Body of pancreas (tissue), 4 donors: ENCODE data around the gene AREL1. TPM values are rescaled to one million over a fixed set of nuclear protein-coding genes. Genes with fewer than 3 reads are reported as not detected.

Experiments used
- ATAC-seq: fragments of 150-250 bp; one replicate; pipeline ENCODE4 v1.9.1; 2016
- DNase-seq, 4 donors: peaks; one replicate each; pipeline ENCODE4 v3.0.0-alpha.2; 2019
- H3K27ac ChIP-seq, 4 donors: fragments of 200-600 bp; sonication (generic); 1 replicate in 3 of 4; 2 replicates in 1 of 4; pipeline versions ENCODE4 v1.5.1 to v1.6.1; 2016 to 2019; ENCODE audit warnings: mild to moderate bottlenecking in 1 of 4, mixed read lengths in 1 of 4, moderate library complexity in 1 of 4
- H3K27me3 ChIP-seq, 2 donors: fragments of 200-600 bp; sonication (generic); one replicate each; pipeline ENCODE4 v1.6.0; 2016; ENCODE audit warnings: mild to moderate bottlenecking in 1 of 2
- H3K36me3 ChIP-seq, 2 donors: fragments of 200-600 bp; sonication (generic); replicated peaks in 1 of 2; 2 replicates each; pipeline ENCODE4 v1.5.1; 2016; ENCODE audit warnings: low read depth in 2 of 2; ENCODE audit not compliant: insufficient read depth in 1 of 2
- H3K4me1 ChIP-seq: fragments of 200-600 bp; sonication (generic); one replicate; pipeline ENCODE4 v1.6.0; 2016
- H3K4me3 ChIP-seq, 2 donors: fragments of 200-600 bp; sonication (generic); 1 replicate in 1 of 2; 2 replicates in 1 of 2; pipeline ENCODE4 v1.5.1; 2016 to 2019
- H3K9me3 ChIP-seq, 3 donors: fragments of 200-600 bp; sonication (generic); 1 replicate in 2 of 3; 2 replicates in 1 of 3; pipeline ENCODE4 v1.5.1; 2016
- CTCF ChIP-seq, 7 experiments: fragments of 450-650 bp in 4 of 7; fragments of 200-600 bp in 3 of 7; sonication (generic) in 3 of 7; IDR thresholded peaks; one replicate each; pipeline ENCODE4 v1.5.1; 2016 to 2019; ENCODE audit warnings: antibody characterized with exemption in 7 of 7
- POLR2A ChIP-seq, 3 donors: fragments of 450-650 bp; IDR thresholded peaks; one replicate each; pipeline ENCODE4 v1.6.1; 2016; ENCODE audit warnings: antibody characterized with exemption in 3 of 3, mild to moderate bottlenecking in 2 of 3
- WGBS, 2 donors: methylation state at CpG; one replicate each; pipeline ENCODE4 v1.1.5; 2017; 5-methylcytosine and 5-hydroxymethylcytosine counted together
- intact Hi-C: fragments of 100-400 bp; cut with DNase I; formaldehyde crosslinking; loops from one replicate; pipeline ENCODE4 v1.15.1; 2023
- total RNA-seq, 2 donors: library from RNA; depleted of rRNA; stranded (reverse); fragments of >200 nt; gene quantifications; one replicate each; pipeline ENCODE4 v1.1.0, GENCODE V29; 2016

AREL1 gene
- total RNA-seq, 2 donors from 2014 or later: 10.6 to 21.1 TPM

DNA sequence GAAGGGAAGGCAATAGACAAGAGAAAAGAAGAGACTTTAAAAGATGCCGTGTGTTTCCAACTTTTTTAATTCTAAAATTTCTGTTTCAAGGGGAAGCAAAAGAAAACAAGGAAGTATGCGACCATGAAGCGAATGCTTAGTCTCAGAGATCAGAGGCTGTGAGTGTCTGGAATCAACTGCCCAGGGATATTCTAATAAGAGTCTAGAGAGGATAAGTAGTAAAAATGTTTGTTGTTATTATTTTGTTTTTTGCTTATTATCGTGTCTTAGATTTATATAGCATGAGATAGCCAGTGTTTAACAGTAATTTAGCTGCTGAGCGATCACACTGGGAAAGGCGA, 485 bp upstream of the AREL1 start:
- TF ChIP-seq POLR2A (IDR thresholded peaks at IDR 0.05) (no peak), CTCF (IDR thresholded peaks at IDR 0.05) (no peak)
- Histone ChIP-seq H3K9me3 (no peaks in the 10 kb centered on the region), H3K4me3 (peak overlapping the region; percentile 26 to 97), H3K36me3 (peaks cover 0 to 5% of the 10 kb centered on the region in 2 donors), H3K27ac (peak overlapping the region; percentile 69 to 77 (median 72)), H3K27me3 (no peaks in the 10 kb centered on the region), H3K4me1 (peaks cover 8% of the 10 kb centered on the region)
- intact Hi-C loops: no loop called here
- 13 to 14% methylated on average over 6 of the region's 6 CpGs for WGBS, 2 donors
- ATAC-seq (no peak), DNase-seq (no peak)

DNA sequence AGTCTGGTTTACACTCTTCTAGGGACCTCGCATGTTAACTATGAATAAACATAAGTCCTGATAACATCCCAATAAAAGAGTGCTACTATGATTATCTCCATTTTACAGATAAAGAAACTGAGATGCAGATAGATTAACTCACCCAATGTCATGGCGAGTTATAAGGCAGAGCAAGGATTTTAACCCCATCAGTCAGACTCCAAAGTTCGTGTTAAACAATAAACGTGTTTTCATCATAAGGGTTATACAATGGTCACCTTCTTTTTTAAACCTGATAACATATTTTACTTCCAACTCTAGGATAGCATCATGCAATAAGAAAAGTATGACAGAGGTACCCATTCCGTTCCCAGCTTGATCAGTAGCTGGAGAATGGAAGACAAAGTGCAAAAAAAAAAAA, 1.2 kb downstream of the AREL1 start:
- peaks cover 0 to 2% of the 10 kb centered on the region in 2 donors for H3K36me3 ChIP-seq
- DNase-seq (no peak), ATAC-seq (no peak)
- H3K4me3 ChIP-seq: no peak overlapping the region
- H3K27ac ChIP-seq: no peak overlapping the region
- peaks cover 8% of the 10 kb centered on the region for H3K4me1 ChIP-seq
- no peak for TF ChIP-seq CTCF (IDR thresholded peaks at IDR 0.05)
- no peak for TF ChIP-seq POLR2A (IDR thresholded peaks at IDR 0.05)
- 26 to 44% methylated on average over 5 of the region's 5 CpGs for WGBS, 2 donors
- H3K27me3 ChIP-seq: no peaks in the 10 kb centered on the region
- H3K9me3 ChIP-seq: no peaks in the 10 kb centered on the region
- intact Hi-C loops: no loop called here

- Histone ChIP-seq H3K9me3 (no peaks in the 10 kb centered on the region), H3K4me1 (peaks cover 8% of the 10 kb centered on the region), H3K27me3 (no peaks in the 10 kb centered on the region), H3K36me3 (peaks cover 0 to 2% of the 10 kb centered on the region in 2 donors), H3K4me3 (no peak overlapping the region), H3K27ac (no peak overlapping the region)
- WGBS, 2 donors: 100% methylated on average over 1 of the region's 1 CpG
- ATAC-seq: no peak
- intact Hi-C loops: no loop called here
- no peak for TF ChIP-seq CTCF (IDR thresholded peaks at IDR 0.05)
- TF ChIP-seq POLR2A (IDR thresholded peaks at IDR 0.05): no peak
- no peak for DNase-seq
Observed at GRCh38 chr14:74710480-74710879, 2.4 kb downstream of the AREL1 start.

DNA sequence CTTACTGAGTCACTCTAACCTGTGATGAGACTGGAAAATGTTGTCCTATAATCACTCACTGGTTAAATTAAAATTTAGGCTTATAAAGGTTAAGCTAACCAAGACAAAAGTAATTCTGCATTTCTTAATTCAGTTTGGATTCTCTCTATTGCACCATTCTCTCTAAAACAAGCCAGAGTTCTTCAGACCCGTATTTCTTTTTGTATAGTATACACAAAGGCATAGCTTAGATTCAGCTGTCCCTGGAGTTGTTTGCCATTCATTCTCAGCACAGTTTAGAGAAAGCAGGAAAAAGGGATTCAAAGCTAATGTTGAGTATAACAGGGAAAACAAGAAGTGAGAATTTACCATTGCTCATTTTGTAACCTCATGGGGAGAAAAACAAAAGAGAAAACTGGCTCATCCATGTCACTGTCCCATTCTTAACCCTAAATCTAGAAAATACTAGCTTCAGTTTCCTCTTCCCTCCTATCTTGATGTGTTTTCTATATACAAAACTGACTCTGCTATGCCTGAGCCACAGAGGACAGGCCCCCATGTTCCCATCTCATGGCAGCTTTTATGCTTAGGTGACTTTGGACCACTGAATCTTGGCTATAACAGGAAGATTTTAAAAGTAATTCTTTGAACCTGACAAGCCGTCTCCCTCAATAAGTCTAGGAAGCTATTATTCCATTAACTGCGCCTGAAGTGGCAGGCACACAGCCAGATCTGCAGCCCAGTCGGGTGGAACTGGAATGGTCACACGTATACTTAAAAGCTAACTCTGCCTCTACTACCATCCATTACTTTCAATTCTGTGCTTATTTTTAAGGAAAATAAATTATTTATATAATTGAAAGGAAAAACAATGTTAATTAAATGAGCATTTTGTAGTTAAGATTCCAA, 7.0 kb downstream of the AREL1 start:
- Histone ChIP-seq H3K9me3 (no peaks in the 10 kb centered on the region), H3K27ac (no peak overlapping the region), H3K4me1 (no peaks in the 10 kb centered on the region), H3K4me3 (no peak overlapping the region), H3K36me3 (no peaks in the 10 kb centered on the region), H3K27me3 (no peaks in the 10 kb centered on the region)
- intact Hi-C loops: no loop called here
- 78 to 86% methylated on average over 5 of the region's 5 CpGs for WGBS, 2 donors
- no peak for DNase-seq
- no peak for ATAC-seq
- TF ChIP-seq POLR2A (IDR thresholded peaks at IDR 0.05) (no peak), CTCF (IDR thresholded peaks at IDR 0.05) (no peak)

DNA sequence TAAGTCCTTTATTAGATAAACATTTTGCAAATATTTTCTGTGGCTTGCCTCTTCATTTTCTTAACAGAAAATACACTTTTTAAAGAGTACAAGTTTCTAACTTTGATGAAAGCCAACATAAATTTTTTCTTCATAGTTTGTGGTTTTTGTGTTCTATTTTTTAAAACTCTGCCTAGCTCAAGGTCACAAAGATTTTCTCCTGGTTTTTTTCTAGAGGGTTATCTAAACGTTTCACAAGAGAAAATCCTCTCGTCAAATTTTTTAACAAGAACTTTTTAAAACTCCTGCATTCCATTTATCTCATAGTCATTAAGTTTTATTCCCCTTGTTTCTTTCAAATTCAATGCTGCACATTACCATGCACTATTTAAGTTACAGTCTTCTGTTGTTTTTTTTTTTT, 8.2 kb downstream of the AREL1 start:
- Histone ChIP-seq H3K36me3 (no peaks in the 10 kb centered on the region), H3K4me3 (no peak overlapping the region), H3K4me1 (no peaks in the 10 kb centered on the region), H3K27me3 (no peaks in the 10 kb centered on the region), H3K9me3 (no peaks in the 10 kb centered on the region), H3K27ac (no peak overlapping the region)
- ATAC-seq (no peak), DNase-seq (no peak)
- intact Hi-C loops: no loop called here
- TF ChIP-seq CTCF (IDR thresholded peaks at IDR 0.05) (no peak), POLR2A (IDR thresholded peaks at IDR 0.05) (no peak)
- 20 to 23% methylated on average over 2 of the region's 2 CpGs for WGBS, 2 donors
